ENCODE measurements around the gene ANKRD42. TPM values are rescaled to one million over a fixed set of nuclear protein-coding genes. Genes with fewer than 3 reads are reported as not detected.

Gene ANKRD42
- polyA plus RNA-seq, 1 of the 3 experiments (the other 2 are of a cell fraction): 13.3 TPM

GRCh38 chr11:83153764-83154163, 39.7 kb upstream of the ANKRD42 start:
- H4K20me1 ChIP-seq (ENCODE audit: insufficient read depth): peaks cover 6% of the 10 kb centered on the region
- H3K4me1 ChIP-seq (ENCODE audit: control insufficient read depth in 1 of 2, insufficient read depth in 2 of 2, low read depth in 1 of 2, low read length in 1 of 2): no peaks in the 10 kb centered on the region; a peak in 1 of 4 replicates
- POLR2A ChIA-PET: no interaction called here
- H3K9me3 ChIP-seq: no peaks in the 10 kb centered on the region
- peaks cover 18% of the 10 kb centered on the region for H3K79me2 ChIP-seq (ENCODE audit: insufficient read depth)
- H3K27ac ChIP-seq (ENCODE audit: low read depth in 2 of 2, low read length in 1 of 2): no peak overlapping the region
- H3K4me3 ChIP-seq (ENCODE audit: low read depth in 2 of 2, low read length in 1 of 2): no peak overlapping the region
- DNase-seq: no peak
- H3K9ac ChIP-seq: no peak overlapping the region
- CTCF ChIA-PET: interaction anchor here (1.1 kb wide), 1 partner anchor 286 kb away, joined by 3 read pairs; no protein-coding TSS in a partner anchor
- no peaks in the 10 kb centered on the region for H3K27me3 ChIP-seq (ENCODE audit: insufficient read depth)
- H3K9me2 ChIP-seq: no peaks in the 10 kb centered on the region
- H2AFZ ChIP-seq (ENCODE audit: low read depth): no peak overlapping the region
- WGBS (ENCODE audit: low lambda C conversion rate): 95% methylated on average over 6 of the region's 6 CpGs
- no peak overlapping the region for H3K4me2 ChIP-seq
- H3F3A ChIP-seq (replicated peaks; ENCODE audit: insufficient read depth): peaks cover 15% of the 10 kb centered on the region
- peaks cover 0 to 5% of the 10 kb centered on the region in 2 experiments for H3K36me3 ChIP-seq (replicated peaks in 1 of 2; ENCODE audit: control insufficient read depth in 1 of 2, insufficient read depth in 2 of 2, low read length in 1 of 2)
- TF ChIP-seq FOXJ3 (CRISPR knock-in tag; IDR thresholded peaks at IDR 0.05) (no peak), NRF1 (IDR thresholded peaks at IDR 0.05; ENCODE audit: low read depth, low read length) (no peak), YY1 (IDR thresholded peaks at IDR 0.05; ENCODE audit: low read depth) (no peak), NFIC (IDR thresholded peaks at IDR 0.05; ENCODE audit: borderline replicate concordance) (no peak), MXI1 (IDR thresholded peaks at IDR 0.05; ENCODE audit: low read depth, low read length) (no peak), JUND (IDR thresholded peaks at IDR 0.05) (no peak), USF2 (IDR thresholded peaks at IDR 0.05; ENCODE audit: borderline replicate concordance, low read depth, low read length) (no peak), CTCF (IDR thresholded peaks at IDR 0.05) (no peak), FOXM1 (IDR thresholded peaks at IDR 0.05; ENCODE audit: low read depth) (no peak)

DNA sequence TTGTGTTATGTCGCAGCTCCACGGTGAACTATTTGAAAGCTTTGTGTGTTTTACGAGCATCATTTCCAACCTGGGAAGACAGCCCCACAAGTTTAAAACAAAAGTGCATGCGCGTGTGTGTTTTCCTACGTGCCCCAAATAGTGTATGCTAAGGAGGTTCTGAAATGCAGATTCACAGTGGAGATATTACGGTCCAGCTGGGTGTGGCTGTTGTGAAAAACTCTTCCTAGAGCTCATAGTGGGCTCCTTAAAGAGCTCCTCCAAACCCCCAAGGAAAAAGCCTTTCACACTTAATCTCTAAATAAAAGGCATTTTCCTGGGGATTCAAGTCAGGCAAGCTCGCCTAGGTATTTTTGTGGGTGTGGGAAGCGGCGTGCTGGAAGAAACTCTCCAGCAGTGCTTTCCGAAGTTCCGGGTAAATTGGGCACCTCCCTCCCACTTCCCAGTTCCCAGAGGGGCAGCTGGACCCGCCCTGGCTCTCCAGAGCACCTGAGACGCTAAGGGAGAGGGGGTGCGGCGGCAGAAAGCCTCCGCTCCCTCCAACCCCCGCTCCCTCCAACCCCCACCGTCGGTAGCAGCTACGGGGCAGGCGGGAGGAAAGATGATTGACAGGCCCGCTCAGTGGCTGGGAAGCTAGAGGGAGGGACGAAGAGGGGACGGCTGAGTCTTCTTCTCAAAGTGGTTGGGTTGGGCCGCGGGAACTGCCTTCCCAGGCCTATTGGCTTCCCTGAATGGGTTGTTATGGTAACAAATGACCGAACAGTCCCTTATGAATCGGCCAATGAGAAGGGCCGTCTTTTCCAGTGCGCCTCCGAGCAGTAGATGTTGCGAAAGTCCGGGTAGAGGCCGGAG, 37.1 kb upstream of the ANKRD42 start:
- peak overlapping the region; percentile 65 to 75 for H3K4me3 ChIP-seq (ENCODE audit: low read depth in 2 of 2, low read length in 1 of 2)
- WGBS (ENCODE audit: low lambda C conversion rate): 2% methylated on average over 29 of the region's 35 CpGs
- H3K9me3 ChIP-seq: no peaks in the 10 kb centered on the region
- H3K9me2 ChIP-seq: no peaks in the 10 kb centered on the region
- H3K4me1 ChIP-seq (ENCODE audit: control insufficient read depth in 1 of 2, insufficient read depth in 2 of 2, low read depth in 1 of 2, low read length in 1 of 2): peaks cover 6 to 11% of the 10 kb centered on the region in 2 experiments; a peak in 3 of 4 replicates
- H2AFZ ChIP-seq (ENCODE audit: low read depth): peak overlapping the region; percentile 82
- peaks cover 15% of the 10 kb centered on the region for H3F3A ChIP-seq (replicated peaks; ENCODE audit: insufficient read depth)
- DNase-seq: peak; percentile 93
- H3K79me2 ChIP-seq (ENCODE audit: insufficient read depth): peaks cover 45% of the 10 kb centered on the region
- CTCF ChIA-PET: interaction anchor here (0.6 to 1.5 kb wide), 2 partner anchors 41 to 93 kb away, joined by 3 to 4 read pairs; no protein-coding TSS in a partner anchor
- POLR2A ChIA-PET: interaction anchor here (0.6 to 2.3 kb wide), 13 partner anchors 8 to 255 kb away, joined by 3 to 14 read pairs (median 4); partner anchors contain the start of genes DDIAS, PRCP and RAB30
- peak overlapping the region; percentile 90 to 92 for H3K27ac ChIP-seq (ENCODE audit: low read depth in 2 of 2, low read length in 1 of 2)
- peaks cover 23 to 29% of the 10 kb centered on the region in 2 experiments for H3K36me3 ChIP-seq (replicated peaks in 1 of 2; ENCODE audit: control insufficient read depth in 1 of 2, insufficient read depth in 2 of 2, low read length in 1 of 2)
- H4K20me1 ChIP-seq (ENCODE audit: insufficient read depth): peaks cover 32% of the 10 kb centered on the region
- peak overlapping the region; percentile 79 for H3K9ac ChIP-seq
- peak overlapping the region; percentile 67 for H3K4me2 ChIP-seq
- H3K27me3 ChIP-seq (ENCODE audit: insufficient read depth): no peaks in the 10 kb centered on the region
- no peak for TF ChIP-seq RXRA (IDR thresholded peaks at IDR 0.05; ENCODE audit: borderline replicate concordance, low read depth)
- TF ChIP-seq RCOR1 (IDR thresholded peaks at IDR 0.05; ENCODE audit: low read length): no peak
- TF ChIP-seq FOXJ3 (CRISPR knock-in tag; IDR thresholded peaks at IDR 0.05): no peak
- peak; percentile 21 to 48; a peak in 1 of 4 replicates for TF ChIP-seq EP300 (IDR thresholded peaks at IDR 0.05; ENCODE audit: borderline replicate concordance in 1 of 2, low read depth in 1 of 2, low read length in 1 of 2)
- TF ChIP-seq GATA2 (CRISPR knock-in tag; IDR thresholded peaks at IDR 0.05): no peak
- peak; percentile 52; the same call in 1 of the 2 replicates for TF ChIP-seq FOXM1 (IDR thresholded peaks at IDR 0.05; ENCODE audit: low read depth)
- peak; percentile 79 for TF ChIP-seq CHD2 (IDR thresholded peaks at IDR 0.05; ENCODE audit: low read length, partially characterized antibody)
- no peak for TF ChIP-seq CTCF (IDR thresholded peaks at IDR 0.05)
- no peak for TF ChIP-seq NFIC (IDR thresholded peaks at IDR 0.05; ENCODE audit: borderline replicate concordance)
- TF ChIP-seq GABPA (IDR thresholded peaks at IDR 0.05; ENCODE audit: low read depth): peak; percentile 47
- TF ChIP-seq SMC3 (IDR thresholded peaks at IDR 0.05; ENCODE audit: low read depth, low read length): no peak
- no peak for TF ChIP-seq ZBTB33 (IDR thresholded peaks at IDR 0.05; ENCODE audit: borderline replicate concordance, low read depth)
- peak; percentile 54 for TF ChIP-seq TAF1 (IDR thresholded peaks at IDR 0.05; ENCODE audit: borderline replicate concordance, low read depth, low read length)
- TF ChIP-seq MXI1 (IDR thresholded peaks at IDR 0.05; ENCODE audit: low read depth, low read length): peak; percentile 73
